ENCODE results near the gene CCDC92.
A peak's percentile ranks its signal among the peaks of the same experiment; 100 is the strongest.

CCDC92 gene

GRCh38 chr12:123972457-123973401 is at the start of gene CCDC92, which contains the start of gene ZNF664:
Gene CCDC92, minus strand, starts transcription at chr12:123972831. Its CDS starts 28,526 bp downstream, at chr12:123944305.
Gene ZNF664, plus strand, starts transcription at chr12:123973215. Its CDS starts 38,930 bp downstream, at chr12:124012145.
- DNase-seq: peak; percentile 85

DNA sequence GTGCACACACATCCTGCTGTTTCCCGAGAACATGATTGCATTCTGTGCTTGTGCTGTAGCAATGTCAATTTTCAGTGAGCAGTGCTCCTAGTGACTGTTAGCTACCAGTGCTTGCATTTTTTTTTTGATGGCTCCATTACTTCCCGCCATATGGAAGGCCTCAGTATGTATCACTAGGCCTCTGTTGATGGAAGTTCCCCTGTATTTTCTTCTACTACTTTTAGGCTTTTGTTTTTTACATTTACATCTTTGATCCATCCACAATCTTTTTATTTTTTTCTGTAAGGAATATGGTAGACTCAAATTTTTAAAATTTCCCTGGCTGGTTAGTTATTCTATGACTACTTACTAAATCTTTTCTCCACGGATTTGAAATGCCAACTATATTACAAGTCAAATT is 49.5 kb upstream of the CCDC92 start:
- no peak for DNase-seq

DNA sequence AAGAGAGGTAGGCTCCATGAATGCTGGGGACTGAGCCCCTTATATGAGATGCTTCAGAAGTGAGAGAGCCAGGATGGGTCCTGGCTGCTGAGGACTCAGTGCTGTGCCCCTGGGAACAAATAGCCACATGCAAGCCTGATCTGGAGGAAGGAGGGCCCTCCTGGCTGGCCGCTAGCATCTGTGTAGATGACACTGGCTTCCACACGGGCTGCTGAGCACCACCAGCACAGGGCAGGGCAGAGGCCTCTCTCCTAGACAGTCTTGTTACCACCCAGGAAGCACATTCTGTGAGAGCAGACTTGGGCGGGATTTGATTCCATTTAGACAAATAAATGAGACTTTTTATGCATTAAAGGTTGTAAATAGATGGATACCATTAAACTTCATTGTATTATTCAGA is 48.4 kb upstream of the CCDC92 start:
- DNase-seq: no peak

GRCh38 chr12:124020514-124020949 is 47.9 kb upstream of the CCDC92 start:
- DNase-seq: no peak

- no peak for DNase-seq
These were observed 46.5 kb upstream of the CCDC92 start for GRCh38 chr12:124019115-124019514.

GRCh38 chr12:124018539-124018938 is 45.9 kb upstream of the CCDC92 start:
- DNase-seq: no peak

DNA sequence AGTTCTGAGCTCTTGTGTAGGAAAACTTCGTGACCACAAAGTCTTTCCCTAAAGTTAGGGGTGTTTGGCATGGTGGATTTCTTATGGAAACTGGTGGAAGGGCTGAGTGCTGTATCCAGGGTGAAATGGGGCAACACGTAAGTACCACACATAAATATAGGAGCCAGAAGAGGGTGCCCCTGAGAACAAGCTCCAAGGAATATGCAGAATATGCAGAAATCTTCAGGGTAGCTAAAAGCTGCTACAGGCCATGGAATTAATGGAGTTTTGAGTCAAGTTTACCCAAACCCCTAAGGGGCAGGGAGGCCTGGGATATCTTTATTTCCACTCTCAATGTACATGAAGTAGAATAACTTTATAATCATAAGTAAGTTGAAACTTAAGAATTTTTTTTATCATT is 44.4 kb upstream of the CCDC92 start:
- DNase-seq: no peak

DNA sequence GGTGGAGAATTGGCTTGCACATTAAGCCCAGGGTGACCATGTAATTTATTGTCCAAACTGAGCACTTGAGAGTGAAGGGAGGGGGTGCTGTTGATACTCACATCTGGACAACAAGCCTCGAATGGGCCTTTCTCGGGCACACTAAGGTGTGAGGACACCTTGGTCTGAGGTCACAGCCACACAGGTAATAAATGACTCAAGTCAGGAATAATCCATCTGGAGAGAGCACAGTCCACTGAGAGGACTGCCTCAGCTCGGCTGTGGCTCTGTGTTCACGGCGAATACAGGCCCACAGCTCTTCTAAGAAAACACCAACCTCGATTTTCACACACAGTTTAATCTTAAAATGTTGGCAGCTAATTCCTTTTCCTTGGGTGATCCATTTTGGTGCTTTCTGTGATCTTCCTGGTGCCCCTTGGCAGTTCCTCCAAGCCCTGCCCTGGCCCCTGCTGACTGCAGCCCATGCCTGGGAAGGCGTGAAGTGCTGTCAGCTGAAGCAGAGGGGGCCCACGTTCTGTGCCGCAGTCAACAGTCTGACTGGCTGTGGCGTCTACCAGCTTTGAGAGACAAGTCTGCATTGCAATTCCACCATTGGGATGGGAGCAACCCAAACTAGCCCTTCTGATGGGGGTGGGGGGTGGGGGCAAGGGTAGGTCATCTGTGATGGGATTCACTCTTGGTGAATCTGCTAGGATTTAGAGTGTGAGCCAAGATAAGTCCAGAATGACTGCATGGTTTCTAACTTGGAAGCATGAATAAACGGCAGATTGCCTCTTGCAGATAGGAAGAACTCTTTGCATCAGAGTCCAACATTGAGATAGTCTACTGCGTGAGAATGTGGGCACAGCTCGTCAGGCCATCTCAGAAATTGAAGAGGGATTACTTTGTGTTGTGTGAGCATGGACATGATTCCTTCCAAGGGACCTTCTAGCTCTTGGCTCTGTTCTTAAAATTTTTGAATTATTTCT is 43.1 kb upstream of the CCDC92 start:
- no peak for DNase-seq

DNA sequence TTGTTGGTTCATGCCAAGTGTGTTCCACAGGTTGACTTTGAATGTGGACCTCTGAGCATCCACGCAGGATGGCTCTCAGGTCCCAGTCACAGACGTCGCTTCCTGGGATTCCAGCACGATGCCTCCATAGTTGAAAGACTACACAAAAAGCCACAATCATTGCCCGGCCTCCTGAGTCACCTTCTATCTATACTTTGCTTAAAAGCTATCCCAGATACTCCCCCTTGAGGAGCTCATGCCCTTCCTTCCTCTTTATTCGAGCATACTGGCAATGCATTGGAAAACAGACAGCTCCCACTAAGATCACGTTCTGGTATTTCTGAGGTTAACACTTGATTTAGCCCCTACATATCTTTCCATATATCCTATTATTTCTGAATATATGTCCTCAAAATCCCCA is 40.4 kb upstream of the CCDC92 start:
- DNase-seq: no peak

DNA sequence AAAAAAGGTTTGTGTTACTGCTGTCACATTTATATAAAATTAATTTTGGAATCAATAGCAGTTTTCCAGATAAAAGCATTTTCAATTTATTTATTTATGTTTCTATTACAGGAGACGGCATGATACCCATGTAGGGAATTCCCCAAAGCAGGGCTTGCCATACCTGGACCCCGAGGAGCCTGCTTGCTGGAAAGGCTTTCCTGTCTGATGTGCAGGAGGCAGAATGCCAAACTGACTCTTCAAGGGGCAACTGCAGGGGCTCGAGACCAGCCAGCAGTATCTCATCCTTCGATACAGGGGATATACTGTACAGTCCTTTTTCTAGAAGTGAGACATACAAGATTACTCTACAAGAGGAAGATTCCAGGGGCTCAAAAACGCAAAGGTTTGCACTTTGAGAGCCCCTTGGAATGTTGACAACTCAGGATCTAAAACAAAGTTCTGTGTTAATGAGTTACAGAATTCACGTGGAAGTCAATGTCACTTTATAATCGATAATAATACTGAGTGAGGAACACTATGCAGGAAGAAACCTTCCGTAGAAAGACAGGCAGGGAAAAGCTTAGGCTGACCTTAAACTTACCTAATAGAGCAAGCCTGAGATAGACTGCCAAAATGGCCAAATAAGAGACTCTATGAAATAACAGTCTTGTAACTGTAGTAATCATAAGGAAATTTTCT is 38.9 kb upstream of the CCDC92 start:
- no peak for DNase-seq

GRCh38 chr12:124010687-124011086 is 38.1 kb upstream of the CCDC92 start:
- no peak for DNase-seq

DNA sequence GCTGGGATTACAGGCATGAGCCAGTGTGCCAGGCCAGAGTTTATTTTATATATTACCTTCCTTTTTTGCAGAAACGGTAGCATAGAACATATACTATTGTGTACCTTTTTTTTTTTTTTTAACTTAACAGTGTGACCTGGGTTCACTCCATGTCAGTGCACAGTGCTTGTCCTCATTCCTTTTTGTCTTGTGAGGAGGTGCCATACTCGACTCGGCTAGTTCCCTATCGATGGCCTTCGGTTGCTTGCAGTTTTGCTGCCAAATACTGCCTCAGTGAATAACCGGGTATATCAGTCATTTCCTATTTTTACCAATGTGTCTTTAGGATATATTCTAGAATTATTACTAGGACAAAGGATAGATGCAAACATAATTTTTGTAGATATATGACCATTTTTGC is 37.1 kb upstream of the CCDC92 start:
- no peak for DNase-seq

DNA sequence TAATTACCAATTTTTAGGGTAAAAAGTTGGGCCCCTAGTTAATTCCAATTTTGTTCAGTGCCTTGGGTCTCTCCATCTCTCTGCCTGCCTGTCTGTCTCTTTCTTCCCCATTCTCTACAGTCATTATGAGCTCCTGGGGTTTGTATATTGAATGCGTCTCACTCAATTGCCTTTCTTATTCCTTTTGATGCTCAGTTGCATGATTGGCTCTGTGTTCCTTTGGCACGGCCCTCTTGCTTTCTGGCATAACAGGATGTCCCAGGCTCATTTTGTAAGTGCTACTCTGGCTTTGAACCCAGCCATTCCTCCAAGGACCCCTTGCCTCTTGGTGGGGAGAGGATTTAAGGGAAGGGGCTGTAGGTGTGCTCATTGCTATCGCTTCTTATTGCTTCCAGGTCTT is 36.0 kb upstream of the CCDC92 start:
- no peak for DNase-seq

- no peak for DNase-seq
These were observed 35.4 kb upstream of the CCDC92 start for GRCh38 chr12:124007826-124008570.

- DNase-seq: no peak
These were observed 34.4 kb upstream of the CCDC92 start for GRCh38 chr12:124006846-124007713.

DNA sequence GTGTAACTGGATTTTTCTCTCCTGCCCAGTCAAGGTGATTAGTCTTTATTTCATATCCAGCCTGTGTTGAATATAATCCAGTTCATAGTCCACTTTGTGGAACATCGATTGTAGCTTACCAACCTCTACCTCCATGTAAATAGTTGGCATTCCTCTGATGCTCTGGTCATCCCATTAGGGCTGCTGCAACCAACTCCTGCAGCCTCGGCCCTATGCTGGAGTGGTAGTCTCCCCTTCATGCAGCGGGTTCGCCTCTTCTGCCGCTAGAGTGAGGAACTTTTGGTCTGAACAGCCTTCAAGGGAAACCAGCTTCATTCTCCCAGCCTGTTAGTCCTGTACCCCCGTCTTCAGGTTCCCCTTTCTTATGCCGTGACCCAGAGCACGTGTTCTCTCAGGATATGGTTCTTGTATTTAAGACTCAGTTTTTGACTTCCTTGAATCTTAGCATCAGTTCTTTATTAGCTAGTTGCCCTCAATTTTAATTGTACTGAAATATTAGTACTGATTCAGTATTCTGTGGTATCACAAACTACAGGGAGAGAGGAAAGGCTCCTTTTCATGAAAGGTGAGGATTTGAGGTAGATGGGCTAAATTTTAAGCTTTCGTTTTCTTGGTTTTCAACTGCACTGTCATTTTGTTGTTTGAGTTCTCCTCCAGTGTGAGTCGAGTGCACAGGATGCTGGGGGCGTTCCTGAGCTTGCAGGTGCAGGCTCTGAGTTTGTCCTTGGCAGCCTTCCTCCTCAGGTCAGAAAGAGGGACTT is 33.6 kb upstream of the CCDC92 start:
- no peak for DNase-seq

DNA sequence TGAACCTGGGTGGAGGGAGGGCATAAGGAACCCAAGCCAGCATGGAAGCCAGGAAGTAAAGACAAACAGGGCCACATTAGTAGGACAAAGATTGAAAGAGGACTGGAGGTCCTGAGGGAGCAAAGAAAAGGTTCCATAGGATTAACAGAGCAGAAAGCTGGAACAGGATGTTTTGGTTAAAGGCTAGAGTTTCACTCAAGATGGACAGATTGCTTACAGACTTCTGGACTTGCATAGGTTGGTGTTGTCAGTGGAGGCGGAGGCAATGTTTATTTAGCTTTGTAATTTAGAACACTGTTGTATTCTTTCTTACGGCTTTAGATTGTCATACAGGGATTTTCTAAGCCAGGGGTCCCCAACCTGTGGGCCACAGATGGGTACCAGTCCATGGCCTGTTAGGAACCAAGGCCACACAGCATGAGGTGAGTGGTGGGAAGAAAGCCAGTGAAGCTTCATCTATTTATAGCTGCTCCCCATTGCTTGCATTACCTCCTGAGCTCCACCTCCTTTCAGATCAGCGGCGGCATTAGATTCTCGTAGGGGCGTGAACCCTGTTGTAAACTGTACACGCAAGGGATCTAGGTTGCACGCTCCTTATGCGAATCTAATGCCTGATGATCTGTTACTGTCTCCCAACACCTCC is 31.7 kb upstream of the CCDC92 start:
- no peak for DNase-seq

GRCh38 chr12:124002654-124003053 is 30.0 kb upstream of the CCDC92 start:
- no peak for DNase-seq

DNA sequence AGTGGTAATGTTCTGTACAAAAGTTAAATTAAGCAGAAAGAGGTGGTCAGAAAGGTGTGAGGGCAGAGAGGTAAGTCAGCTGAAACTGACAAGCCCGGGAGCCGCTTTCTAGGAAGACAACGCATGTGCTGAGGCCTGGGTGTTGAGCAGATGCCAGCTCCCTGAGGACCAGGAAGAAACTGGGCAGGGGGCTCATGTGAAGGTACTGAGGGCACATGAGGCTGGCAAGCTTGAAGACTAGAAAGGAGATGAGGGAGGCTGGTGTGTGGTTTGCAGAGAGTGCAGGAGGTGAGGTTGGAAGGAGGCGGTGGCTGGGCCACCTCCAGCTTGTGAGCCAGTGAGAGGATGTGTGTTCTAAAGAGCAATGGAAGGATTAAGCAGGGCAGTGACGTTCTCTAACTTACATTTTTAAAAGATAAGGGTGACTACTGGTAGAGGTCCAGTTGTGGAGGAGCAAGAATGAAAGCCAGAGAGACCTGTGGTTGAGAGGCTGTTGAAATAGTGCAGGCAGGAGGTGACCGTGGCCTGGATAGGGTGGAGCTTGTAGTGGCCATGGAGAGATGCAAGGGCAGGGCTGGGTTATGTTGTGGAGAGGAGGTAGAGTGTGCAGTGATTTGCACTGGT is 29.5 kb upstream of the CCDC92 start:
- no peak for DNase-seq
